Activated naive CD8-positive, alpha-beta T cell treated with anti-CD3 and anti-CD28 coated beads, Interleukin-2, amount 50 U/mL, for 24 hours (primary cell): ENCODE measurements around the gene SCARB1.
A peak's percentile ranks its signal among the peaks of the same experiment; 100 is the strongest.

Source experiments
- ATAC-seq: fragments of 150-1000 bp; cut with Tn5 transposase; one replicate; pipeline ENCODE4 v1.10.0; 2021
- DNase-seq: peaks from one replicate; pipeline ENCODE4 v3.0.0; 2021
- H3K27ac Mint-ChIP-seq: one replicate; pipeline ENCODE4 v1.8.0; 2021; ENCODE audit warnings: mild to moderate bottlenecking, mixed read lengths
- H3K27me3 Mint-ChIP-seq: one replicate; pipeline ENCODE4 v1.8.0; 2021; ENCODE audit warnings: mixed read lengths
- H3K36me3 Mint-ChIP-seq: one replicate; pipeline ENCODE4 v1.8.0; 2021; ENCODE audit warnings: low read depth, mixed read lengths
- H3K4me1 Mint-ChIP-seq: one replicate; pipeline ENCODE4 v1.8.0; 2021; ENCODE audit warnings: mixed read lengths
- H3K4me3 Mint-ChIP-seq: one replicate; pipeline ENCODE4 v1.8.0; 2021; ENCODE audit warnings: mild to moderate bottlenecking, moderate library complexity, mixed read lengths
- H3K9me3 Mint-ChIP-seq: one replicate; pipeline ENCODE4 v1.8.0; 2021; ENCODE audit warnings: mixed read lengths

The SCARB1 gene

DNA sequence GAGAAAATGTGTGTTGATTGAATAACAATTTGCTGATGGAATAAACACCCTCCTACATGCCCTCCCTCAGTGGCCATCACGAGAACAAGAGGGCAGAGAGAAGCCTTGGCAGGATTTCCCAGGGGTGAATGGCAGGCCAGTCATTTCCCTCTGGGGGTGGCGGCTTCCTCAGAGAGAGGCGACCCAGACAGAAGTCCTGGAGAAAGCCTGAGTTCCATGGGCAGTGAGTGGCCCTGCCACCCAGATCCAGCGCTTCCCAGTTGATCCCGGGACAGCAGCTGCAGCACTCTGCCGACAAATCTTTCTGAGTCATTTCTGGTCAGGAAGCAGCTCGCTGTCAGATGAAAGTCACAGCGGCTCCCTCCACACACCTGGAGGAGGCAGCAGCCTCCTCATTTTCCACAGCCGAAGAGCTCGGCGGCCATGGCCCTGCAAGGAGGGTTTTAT, 123.0 kb downstream of the SCARB1 start:
- no peak overlapping the region for H3K27ac Mint-ChIP-seq
- H3K27me3 Mint-ChIP-seq, result peaks cover 20% of the 10 kb centered on the region
- H3K36me3 Mint-ChIP-seq, result no peaks in the 10 kb centered on the region
- H3K4me1 Mint-ChIP-seq, result peaks cover 52% of the 10 kb centered on the region
- peak; percentile 26 for DNase-seq
- peak; percentile 35 for ATAC-seq
- H3K4me3 Mint-ChIP-seq, result no peak overlapping the region
- no peaks in the 10 kb centered on the region for H3K9me3 Mint-ChIP-seq

DNA sequence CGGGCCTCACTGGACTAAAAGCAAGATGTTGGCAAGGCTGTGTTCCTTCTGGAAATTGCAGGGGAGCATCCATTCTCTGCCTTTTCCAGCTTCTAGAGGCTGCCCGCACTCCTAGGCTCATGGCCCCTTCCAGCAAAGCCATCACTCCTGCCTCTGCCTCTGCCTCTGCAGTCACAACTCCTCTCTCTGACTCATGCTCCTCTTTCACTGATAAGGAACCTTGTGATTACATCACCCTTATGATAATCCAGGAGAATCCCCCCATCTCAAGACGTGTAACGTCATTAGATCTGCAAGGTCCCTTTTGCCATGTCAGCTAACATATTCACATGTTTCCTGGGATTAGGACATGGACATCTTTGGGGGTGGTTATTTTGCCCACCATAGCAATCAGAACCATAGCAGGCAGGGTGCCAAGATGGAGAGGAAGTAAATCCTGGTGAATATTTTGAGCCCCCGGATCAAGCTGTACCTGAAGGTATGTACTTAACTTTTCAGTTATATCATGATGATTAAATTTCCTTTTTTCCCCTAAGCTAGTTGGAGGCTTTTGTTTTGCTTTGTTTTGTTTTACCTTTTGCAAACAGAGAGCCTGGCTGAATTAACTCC, 123.6 kb downstream of the SCARB1 start:
- Mint-ChIP-seq H3K9me3 (no peaks in the 10 kb centered on the region), H3K36me3 (no peaks in the 10 kb centered on the region), H3K27me3 (peaks cover 14% of the 10 kb centered on the region), H3K4me1 (peaks cover 51% of the 10 kb centered on the region), H3K27ac (no peak overlapping the region), H3K4me3 (no peak overlapping the region)
- ATAC-seq (no peak), DNase-seq (no peak)

DNA sequence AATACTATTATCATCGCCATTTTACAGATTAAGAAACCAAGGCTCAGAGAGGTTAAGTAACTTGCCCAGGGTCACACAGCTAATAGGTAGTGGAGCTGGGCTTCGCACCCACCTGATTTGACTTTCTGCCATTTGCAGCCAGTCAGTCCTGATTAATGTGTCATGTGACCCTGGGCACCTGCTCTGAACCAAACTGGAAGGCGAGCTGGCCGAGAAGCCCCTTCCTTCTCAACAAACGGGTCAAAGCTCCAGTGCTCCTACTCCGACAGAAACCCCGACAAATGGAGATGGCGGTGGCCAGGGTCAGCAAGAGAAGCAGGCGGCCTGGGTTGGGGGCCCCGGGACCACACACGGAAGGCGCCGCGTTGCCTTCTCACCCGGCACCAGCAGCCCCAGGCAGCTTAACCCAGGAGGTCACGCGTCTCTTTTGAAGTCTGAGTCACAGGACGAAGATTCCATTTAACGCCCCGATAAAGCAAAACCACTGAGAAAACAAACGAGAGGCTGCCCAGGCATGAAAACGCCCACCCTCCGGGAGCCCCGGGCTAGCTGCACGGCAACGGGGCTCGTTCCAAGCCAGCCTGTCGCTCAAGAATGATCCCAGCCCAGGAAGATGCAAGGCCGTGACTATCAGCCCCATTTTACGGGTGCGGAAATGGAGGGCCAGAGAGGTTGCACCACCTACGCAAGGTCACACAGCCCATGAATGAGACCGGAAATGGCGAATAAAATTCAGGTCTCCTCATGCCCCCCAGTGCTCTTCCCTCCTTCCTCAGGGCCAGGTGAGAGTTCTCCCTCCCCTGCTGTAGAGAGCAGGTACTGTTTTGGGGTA, 124.8 kb downstream of the SCARB1 start:
- DNase-seq (no peak), ATAC-seq (no peak)
- H3K9me3 Mint-ChIP-seq, result no peaks in the 10 kb centered on the region
- no peaks in the 10 kb centered on the region for H3K36me3 Mint-ChIP-seq
- peaks cover 8% of the 10 kb centered on the region for H3K27me3 Mint-ChIP-seq
- no peak overlapping the region for H3K4me3 Mint-ChIP-seq
- peaks cover 52% of the 10 kb centered on the region for H3K4me1 Mint-ChIP-seq
- no peak overlapping the region for H3K27ac Mint-ChIP-seq

DNA sequence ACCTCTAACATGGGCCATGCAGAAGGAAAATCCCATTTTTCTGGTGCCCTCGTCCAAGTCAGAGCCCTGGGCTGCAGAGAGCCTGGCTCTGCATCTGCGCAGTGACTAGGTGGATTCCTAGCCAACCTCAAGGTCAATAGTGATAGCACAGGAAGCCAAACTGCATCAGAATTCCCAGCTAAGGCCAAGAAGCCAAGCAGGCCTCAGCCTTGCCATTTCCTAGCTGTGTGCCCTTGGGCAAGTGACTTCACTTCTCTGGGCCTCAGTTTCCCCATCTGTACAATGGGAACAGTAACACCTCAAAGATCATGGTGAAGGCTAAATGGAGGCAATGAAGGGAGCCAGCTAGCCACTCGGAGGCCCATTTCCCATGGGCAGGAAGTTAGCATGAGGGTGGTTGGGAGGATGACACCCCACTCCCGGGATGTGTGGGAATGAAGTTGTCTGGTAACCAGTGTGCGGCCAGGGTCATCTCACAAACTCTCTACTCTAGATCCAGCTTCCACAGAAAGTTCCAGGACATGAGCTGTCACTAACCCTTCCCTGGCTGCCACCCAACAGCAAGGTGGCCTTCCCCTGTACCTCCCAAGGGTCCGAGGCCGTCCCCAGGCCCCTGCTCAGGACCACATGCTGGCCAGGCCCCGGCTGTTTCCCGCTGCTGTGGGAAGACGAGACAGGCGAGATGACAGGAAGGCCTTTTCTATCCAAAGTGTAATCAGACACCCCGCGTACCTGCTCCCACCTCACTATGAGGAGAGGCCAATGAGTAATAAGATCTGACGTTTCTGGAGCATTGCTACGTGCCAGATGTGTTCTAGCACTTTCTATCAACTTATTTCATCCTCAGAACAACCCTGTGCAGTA, 125.7 kb downstream of the SCARB1 start:
- DNase-seq, result no peak
- H3K27ac Mint-ChIP-seq, result no peak overlapping the region
- peaks cover 6% of the 10 kb centered on the region for H3K27me3 Mint-ChIP-seq
- H3K36me3 Mint-ChIP-seq, result no peaks in the 10 kb centered on the region
- H3K4me3 Mint-ChIP-seq, result no peak overlapping the region
- no peak for ATAC-seq
- H3K4me1 Mint-ChIP-seq, result peaks cover 52% of the 10 kb centered on the region
- no peaks in the 10 kb centered on the region for H3K9me3 Mint-ChIP-seq

DNA sequence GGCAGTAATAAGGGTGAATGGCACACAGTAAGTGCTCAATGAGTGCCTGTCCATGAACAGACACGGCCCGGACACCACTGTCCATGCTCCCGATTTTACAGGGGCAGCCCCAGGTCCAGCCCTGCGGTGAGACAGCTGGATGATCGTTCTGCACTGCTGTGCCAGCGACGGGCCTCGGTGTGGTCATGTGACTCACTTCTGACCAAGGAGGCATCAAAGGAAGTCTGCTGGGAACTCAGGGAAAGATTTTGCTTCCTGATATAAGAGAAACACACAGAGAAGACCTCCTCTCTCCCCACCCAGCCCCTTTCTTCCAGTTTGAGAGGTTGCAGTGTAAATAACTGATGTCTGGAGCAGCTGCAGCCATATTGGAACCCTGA, 126.6 kb downstream of the SCARB1 start:
- H3K27ac Mint-ChIP-seq, result peak overlapping the region; percentile 59
- peaks cover 52% of the 10 kb centered on the region for H3K4me1 Mint-ChIP-seq
- no peaks in the 10 kb centered on the region for H3K36me3 Mint-ChIP-seq
- H3K4me3 Mint-ChIP-seq, result no peak overlapping the region
- peak; percentile 13 for ATAC-seq
- peaks cover 6% of the 10 kb centered on the region for H3K27me3 Mint-ChIP-seq
- DNase-seq, result no peak
- H3K9me3 Mint-ChIP-seq, result no peaks in the 10 kb centered on the region

DNA sequence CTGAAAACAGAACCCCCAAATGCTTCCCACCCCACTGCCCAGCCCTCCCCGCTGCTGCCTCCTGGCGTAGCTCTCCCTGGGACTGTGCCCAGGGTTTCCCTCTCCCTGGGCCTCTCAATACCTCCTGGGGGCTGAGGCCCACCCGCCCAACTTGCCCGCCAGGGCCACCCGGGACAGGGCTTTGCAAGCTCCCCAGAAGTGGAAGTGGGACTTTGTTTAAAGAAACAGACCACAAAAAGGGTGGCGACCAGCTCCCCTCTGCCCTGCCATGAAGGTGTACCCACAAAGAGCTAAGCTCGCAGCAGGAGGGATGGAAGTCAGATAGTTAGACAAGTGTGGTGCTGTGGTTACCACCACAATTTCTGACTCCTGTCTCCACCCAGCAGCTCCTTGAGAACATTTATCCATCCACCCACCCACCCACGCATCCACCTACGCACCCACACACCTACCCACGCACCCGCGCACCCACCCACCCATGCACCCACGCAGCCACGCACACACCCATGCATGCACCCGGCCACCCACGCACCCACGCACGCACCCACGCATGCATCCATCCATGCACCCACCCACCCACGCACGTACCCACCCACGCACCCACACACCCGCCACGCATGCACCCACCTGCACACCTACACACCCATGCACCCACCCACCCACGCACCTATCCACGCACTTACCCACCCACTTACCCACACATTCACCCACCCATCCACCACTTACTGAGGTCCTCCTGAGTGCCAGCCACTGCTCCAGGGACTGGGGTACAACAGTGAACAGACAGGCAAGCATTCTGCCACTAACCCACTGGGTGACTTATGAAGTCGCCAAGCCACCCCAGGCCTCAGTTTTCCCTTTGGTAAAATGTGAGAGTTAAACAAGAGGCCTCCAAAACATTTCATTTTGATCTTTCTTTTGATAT, 127.3 kb downstream of the SCARB1 start:
- peaks cover 5% of the 10 kb centered on the region for H3K27me3 Mint-ChIP-seq
- peaks cover 51% of the 10 kb centered on the region for H3K4me1 Mint-ChIP-seq
- H3K4me3 Mint-ChIP-seq, result no peak overlapping the region
- H3K36me3 Mint-ChIP-seq, result no peaks in the 10 kb centered on the region
- ATAC-seq (peak; percentile 60), DNase-seq (no peak)
- H3K27ac Mint-ChIP-seq, result peak overlapping the region; percentile 65
- H3K9me3 Mint-ChIP-seq, result no peaks in the 10 kb centered on the region

DNA sequence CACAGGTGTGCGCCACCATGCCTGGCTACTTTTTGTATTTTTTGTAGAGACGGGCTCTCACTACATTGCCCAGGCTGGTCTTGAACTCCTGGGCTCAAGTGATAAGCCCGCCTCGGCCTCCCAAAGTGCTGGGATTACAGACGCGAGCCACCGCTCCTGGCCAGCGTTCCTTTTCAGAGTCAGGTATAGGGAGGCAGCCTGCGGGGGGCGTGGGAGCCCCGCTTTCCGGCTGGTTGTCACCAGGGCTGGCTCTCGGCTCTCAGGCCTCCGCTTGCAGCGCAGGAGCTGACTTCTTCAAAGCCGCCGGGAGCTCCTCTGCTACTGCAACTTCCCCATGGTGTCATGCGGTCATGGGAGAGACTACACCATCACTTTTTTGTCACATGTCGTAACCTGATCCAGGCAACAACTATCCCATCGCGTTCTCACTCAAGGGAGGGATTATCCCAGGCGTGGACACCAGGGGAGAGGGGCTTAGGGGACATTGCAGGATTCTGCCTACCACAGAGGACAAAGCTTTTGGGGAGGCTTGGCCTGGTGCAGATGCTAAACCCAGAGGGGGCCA, 129.4 kb downstream of the SCARB1 start:
- Mint-ChIP-seq H3K4me1 (peaks cover 36% of the 10 kb centered on the region), H3K27ac (no peak overlapping the region), H3K9me3 (no peaks in the 10 kb centered on the region), H3K36me3 (no peaks in the 10 kb centered on the region), H3K4me3 (no peak overlapping the region), H3K27me3 (no peaks in the 10 kb centered on the region)
- DNase-seq, result no peak
- no peak for ATAC-seq

DNA sequence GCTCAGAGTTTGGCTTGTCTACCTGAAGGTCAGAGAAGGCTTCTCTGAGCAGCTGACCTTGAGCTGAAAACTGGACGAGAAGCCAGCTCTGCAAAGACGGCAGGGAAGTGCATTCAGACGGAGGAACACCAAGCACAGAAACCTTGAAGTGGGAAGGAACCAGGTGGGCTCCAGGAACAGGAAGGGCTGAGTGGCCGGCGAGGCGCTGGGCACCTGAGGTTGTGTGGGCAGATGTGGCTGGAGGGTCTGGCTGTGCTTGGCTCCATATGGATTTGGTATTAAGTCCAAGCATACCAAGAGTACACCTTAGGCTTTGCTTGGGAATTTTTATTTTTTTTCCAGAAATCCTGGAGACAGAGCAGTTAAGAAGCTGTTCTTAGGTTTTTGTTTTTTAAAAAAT, 130.6 kb downstream of the SCARB1 start:
- Mint-ChIP-seq H3K4me1 (peaks cover 26% of the 10 kb centered on the region), H3K27ac (no peak overlapping the region), H3K4me3 (no peak overlapping the region), H3K27me3 (no peaks in the 10 kb centered on the region), H3K36me3 (no peaks in the 10 kb centered on the region), H3K9me3 (no peaks in the 10 kb centered on the region)
- ATAC-seq (no peak), DNase-seq (no peak)

DNA sequence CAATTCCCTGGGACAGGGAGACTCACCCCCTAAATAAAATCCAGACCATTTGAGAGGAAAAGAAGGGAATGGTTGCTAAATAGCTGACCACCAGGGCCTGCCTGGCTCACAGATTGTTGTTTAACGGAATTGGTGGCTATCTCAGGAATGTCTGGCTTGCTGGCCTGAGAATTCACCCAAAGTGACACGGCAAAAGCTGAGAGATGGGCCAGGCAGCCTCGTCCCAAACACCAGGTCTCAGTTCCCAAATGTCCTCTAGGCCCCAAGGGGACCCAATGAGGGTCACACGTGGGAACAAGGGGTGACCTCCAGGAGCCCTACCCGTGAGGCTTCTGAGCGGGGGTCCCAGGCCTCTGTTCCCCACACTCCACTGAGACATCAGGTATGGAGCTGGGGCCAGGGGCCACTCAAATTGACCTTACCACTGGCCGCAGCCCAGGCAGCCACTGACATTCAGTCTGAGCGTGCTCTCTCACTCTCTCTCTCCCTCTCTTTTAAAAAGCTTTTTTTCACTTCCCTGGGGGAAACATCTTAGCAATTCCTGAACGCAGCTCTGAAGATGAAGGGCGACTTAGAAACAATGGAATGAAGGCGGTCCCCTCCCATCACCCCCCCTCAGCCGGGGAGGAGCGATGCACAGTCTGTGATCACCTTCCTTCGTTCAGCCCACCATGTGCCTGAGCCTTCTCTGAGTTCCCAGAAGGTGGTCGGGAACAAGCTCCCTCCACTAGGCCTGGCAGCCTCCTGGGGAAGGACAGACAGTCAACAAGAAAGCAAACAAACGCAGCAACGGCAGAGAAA, 131.2 kb downstream of the SCARB1 start:
- Mint-ChIP-seq H3K36me3 (no peaks in the 10 kb centered on the region), H3K9me3 (no peaks in the 10 kb centered on the region), H3K27ac (no peak overlapping the region), H3K4me3 (no peak overlapping the region), H3K27me3 (no peaks in the 10 kb centered on the region), H3K4me1 (peaks cover 22% of the 10 kb centered on the region)
- ATAC-seq (no peak), DNase-seq (no peak)

DNA sequence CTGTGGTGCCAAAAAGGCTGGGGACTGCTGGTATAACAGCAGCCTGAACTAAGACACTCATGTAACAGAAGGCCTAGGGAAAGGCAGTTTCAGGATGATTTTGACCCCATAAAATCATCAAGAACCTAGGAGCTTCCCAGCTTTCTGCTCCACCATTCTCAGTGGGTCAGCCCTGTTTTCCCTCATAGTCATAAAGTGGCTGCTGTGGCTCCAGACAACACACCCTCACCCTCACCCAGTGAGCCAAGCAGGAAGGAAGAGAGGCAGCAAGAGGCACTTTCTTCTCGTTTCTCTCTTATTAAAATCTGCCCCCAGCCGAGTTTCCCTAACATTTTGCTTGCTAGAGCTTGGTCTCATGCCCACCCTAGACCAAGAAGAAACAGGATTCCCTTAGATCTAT, 131.8 kb downstream of the SCARB1 start:
- Mint-ChIP-seq H3K36me3 (no peaks in the 10 kb centered on the region), H3K4me3 (no peak overlapping the region), H3K27ac (no peak overlapping the region), H3K4me1 (peaks cover 17% of the 10 kb centered on the region), H3K27me3 (no peaks in the 10 kb centered on the region), H3K9me3 (no peaks in the 10 kb centered on the region)
- ATAC-seq (no peak), DNase-seq (no peak)

DNA sequence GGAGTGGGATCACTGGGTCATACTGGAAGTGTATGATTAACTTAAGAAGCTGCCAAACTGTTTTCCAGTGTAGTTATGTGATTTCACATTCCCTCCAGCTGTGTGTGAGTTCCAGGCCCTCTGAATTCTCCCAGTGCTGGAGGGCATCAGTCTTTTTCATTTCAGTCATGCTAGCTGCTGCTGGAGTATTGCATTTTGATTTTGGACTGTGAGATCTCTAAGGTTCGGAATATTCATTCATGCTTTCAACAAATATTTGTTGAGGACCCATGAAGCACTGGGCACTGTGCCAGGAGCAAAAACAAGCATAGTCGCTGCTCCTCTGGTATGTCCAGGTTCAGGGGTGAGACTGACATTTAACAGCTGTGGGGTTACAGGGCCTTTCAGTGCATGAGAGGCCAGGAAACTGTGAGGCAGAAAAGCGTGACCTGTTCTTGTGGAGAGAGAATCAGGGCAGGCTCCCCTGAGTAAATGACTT, 133.2 kb downstream of the SCARB1 start:
- Mint-ChIP-seq H3K9me3 (no peaks in the 10 kb centered on the region), H3K4me3 (no peak overlapping the region), H3K27me3 (no peaks in the 10 kb centered on the region), H3K27ac (no peak overlapping the region), H3K4me1 (peaks cover 5% of the 10 kb centered on the region), H3K36me3 (no peaks in the 10 kb centered on the region)
- ATAC-seq (no peak), DNase-seq (no peak)

DNA sequence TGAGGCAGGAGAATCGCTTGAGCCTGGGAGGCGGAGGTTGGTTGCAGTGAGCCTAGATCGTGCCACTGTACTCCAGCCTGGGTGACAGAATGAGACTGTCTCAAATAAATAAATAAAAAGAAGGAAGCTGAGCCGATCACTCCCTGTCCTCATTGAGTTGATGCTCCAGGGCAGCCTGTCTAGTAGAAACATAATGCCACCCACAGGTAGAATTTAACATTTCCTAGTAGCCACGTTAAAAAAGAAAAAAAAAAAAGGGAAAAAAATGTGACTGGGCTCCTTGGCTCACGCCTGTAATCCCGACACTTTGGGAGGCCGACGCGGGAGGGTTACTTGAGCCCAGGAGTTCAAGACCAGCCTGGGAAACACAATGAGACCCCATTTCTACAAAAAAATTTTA, 135.7 kb downstream of the SCARB1 start:
- Mint-ChIP-seq H3K27me3 (no peaks in the 10 kb centered on the region), H3K9me3 (no peaks in the 10 kb centered on the region), H3K36me3 (no peaks in the 10 kb centered on the region), H3K4me1 (no peaks in the 10 kb centered on the region), H3K27ac (no peak overlapping the region), H3K4me3 (no peak overlapping the region)
- no peak for ATAC-seq
- no peak for DNase-seq

DNA sequence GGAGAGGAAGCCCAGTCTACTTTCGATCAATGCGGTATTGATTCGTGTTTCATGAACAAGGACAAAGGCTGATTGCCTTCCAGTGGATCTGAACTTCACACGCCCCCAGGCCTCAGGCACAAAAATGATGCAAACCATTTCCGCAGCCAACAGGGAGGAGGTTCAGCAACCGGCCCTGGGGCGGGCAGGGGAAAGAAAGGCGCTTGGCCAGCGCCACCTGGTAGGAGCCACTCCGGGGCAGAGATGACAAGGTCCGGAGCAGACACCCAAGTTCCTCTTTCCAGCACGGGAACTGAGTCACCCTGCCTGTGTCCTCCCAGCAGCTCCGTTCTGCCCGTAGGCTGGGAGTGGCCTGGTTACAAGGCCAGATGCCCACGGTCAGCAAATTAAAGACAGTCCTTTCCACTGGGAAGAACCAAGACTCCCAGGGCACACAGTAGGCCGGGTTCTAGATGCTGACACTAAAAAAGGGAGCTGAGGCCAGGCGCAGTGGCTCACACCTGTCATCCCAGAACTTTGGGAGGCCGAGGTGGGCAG, 136.3 kb downstream of the SCARB1 start:
- no peak overlapping the region for H3K4me3 Mint-ChIP-seq

More for the DNA sequence above, 136.3 kb downstream of the SCARB1 start:
- no peaks in the 10 kb centered on the region for H3K9me3 Mint-ChIP-seq
- no peaks in the 10 kb centered on the region for H3K27me3 Mint-ChIP-seq
- no peak overlapping the region for H3K27ac Mint-ChIP-seq
- ATAC-seq, result no peak
- no peaks in the 10 kb centered on the region for H3K4me1 Mint-ChIP-seq
- H3K36me3 Mint-ChIP-seq, result no peaks in the 10 kb centered on the region
- no peak for DNase-seq
